Vagina (tissue), 2 donors: Measurements from ENCODE around the gene USP38.

ENCODE experiments used
- CTCF ChIP-seq, 3 experiments: fragments of 450-650 bp in 2 of 3; fragments of 200-600 bp in 1 of 3; sonication (generic) in 1 of 3; IDR thresholded peaks; one replicate each; pipeline ENCODE4 v1.5.1; 2017 to 2019; ENCODE audit warnings: antibody characterized with exemption in 3 of 3, mild to moderate bottlenecking in 2 of 3, moderate library complexity in 2 of 3
- POLR2A ChIP-seq, 2 donors: fragments of 450-650 bp; IDR thresholded peaks; one replicate each; pipeline ENCODE4 v1.6.1; 2017; ENCODE audit warnings: antibody characterized with exemption in 2 of 2, mild to moderate bottlenecking in 2 of 2, moderate library complexity in 2 of 2
- POLR2AphosphoS5 ChIP-seq, 2 donors: sonication (generic); formaldehyde crosslinking; IDR thresholded peaks; one replicate each; pipeline ENCODE4 v1.9.0; 2017; ENCODE audit warnings: antibody characterized with exemption in 2 of 2, mild to moderate bottlenecking in 2 of 2, low read depth in 1 of 2; ENCODE audit not compliant: insufficient read depth in 1 of 2

- TF ChIP-seq CTCF (IDR thresholded peaks at IDR 0.05) (no peak), POLR2A (IDR thresholded peaks at IDR 0.05) (no peak), POLR2AphosphoS5 (IDR thresholded peaks at IDR 0.05; ENCODE audit: insufficient read depth in 1 of 2, low read depth in 1 of 2) (no peak)
Measured at GRCh38 chr4:143199503-143199902, 14.8 kb downstream of the USP38 start.
